Nephron progenitor cell (in vitro differentiated cells): ENCODE results near the gene SNX27.
"Not testable (repeated sequence)": the region's sequence is repeated elsewhere in the genome, so short reads cannot be mapped to it uniquely, and the experiment has no call there.

Experiments
- DNase-seq: peaks from one replicate; pipeline ENCODE4 v3.0.0; 2021
- H3K27ac Mint-ChIP-seq: 2 replicates; pipeline ENCODE4 v1.8.0; 2021; ENCODE audit warnings: mild to moderate bottlenecking, moderate library complexity, mixed read lengths
- H3K27me3 Mint-ChIP-seq: 2 replicates; pipeline ENCODE4 v1.8.0; 2021; ENCODE audit warnings: mild to moderate bottlenecking, low read depth, mixed read lengths; ENCODE audit not compliant: poor library complexity
- H3K36me3 Mint-ChIP-seq: 2 replicates; pipeline ENCODE4 v1.8.0; 2021; ENCODE audit warnings: low read depth, mixed read lengths
- H3K4me1 Mint-ChIP-seq: 2 replicates; pipeline ENCODE4 v1.8.0; 2021; ENCODE audit warnings: mixed read lengths
- H3K4me3 Mint-ChIP-seq: 2 replicates; pipeline ENCODE4 v1.8.0; 2021; ENCODE audit warnings: mild to moderate bottlenecking, moderate library complexity, mixed read lengths
- H3K9me3 Mint-ChIP-seq: 2 replicates; pipeline ENCODE4 v1.8.0; 2021; ENCODE audit warnings: mild to moderate bottlenecking, moderate library complexity, mixed read lengths
- CTCF ChIP-seq: fragments of 200-600 bp; sonication (generic); IDR thresholded peaks from 2 replicates; pipeline ENCODE4 v1.5.0; 2021; ENCODE audit warnings: antibody characterized with exemption

SNX27 gene

GRCh38 chr1:151723726-151724370 is 112.0 kb downstream of the SNX27 start:
- DNase-seq, result no peak
- TF ChIP-seq CTCF, result no peak
- H3K27me3 Mint-ChIP-seq, result peaks cover 75% of the 10 kb centered on the region
- no peak overlapping the region for H3K27ac Mint-ChIP-seq
- no peak overlapping the region for H3K4me3 Mint-ChIP-seq
- peaks cover 24% of the 10 kb centered on the region for H3K4me1 Mint-ChIP-seq
- H3K36me3 Mint-ChIP-seq, result no peaks in the 10 kb centered on the region
- H3K9me3 Mint-ChIP-seq, result no peaks in the 10 kb centered on the region

- Mint-ChIP-seq H3K4me1 (peaks cover 21% of the 10 kb centered on the region), H3K9me3 (no peaks in the 10 kb centered on the region), H3K27ac (no peak overlapping the region), H3K4me3 (peak overlapping the region; percentile 55), H3K36me3 (no peaks in the 10 kb centered on the region), H3K27me3 (peaks cover 33% of the 10 kb centered on the region)
- TF ChIP-seq CTCF, result no peak
- DNase-seq, result peak; percentile 23
These were observed 116.6 kb downstream of the SNX27 start for GRCh38 chr1:151728151-151729054.

- TF ChIP-seq CTCF, result no peak
- H3K36me3 Mint-ChIP-seq, result no peaks in the 10 kb centered on the region
- H3K9me3 Mint-ChIP-seq, result no peaks in the 10 kb centered on the region
- DNase-seq, result no peak
- peaks cover 21% of the 10 kb centered on the region for H3K4me1 Mint-ChIP-seq
- no peak overlapping the region for H3K27ac Mint-ChIP-seq
- H3K27me3 Mint-ChIP-seq, result peaks cover 24% of the 10 kb centered on the region
- no peak overlapping the region for H3K4me3 Mint-ChIP-seq
These were observed 117.5 kb downstream of the SNX27 start for GRCh38 chr1:151729157-151729965.

- Mint-ChIP-seq H3K27ac (no peak overlapping the region), H3K9me3 (no peaks in the 10 kb centered on the region), H3K4me3 (no peak overlapping the region), H3K27me3 (peaks cover 19% of the 10 kb centered on the region), H3K36me3 (no peaks in the 10 kb centered on the region), H3K4me1 (peaks cover 21% of the 10 kb centered on the region)
- no peak for TF ChIP-seq CTCF
- DNase-seq, result no peak
These were observed 118.1 kb downstream of the SNX27 start for GRCh38 chr1:151729966-151730291.

GRCh38 chr1:151733126-151733525 is 121.3 kb downstream of the SNX27 start:
- Mint-ChIP-seq H3K4me1 (peaks cover 18% of the 10 kb centered on the region), H3K4me3 (no peak overlapping the region), H3K36me3 (no peaks in the 10 kb centered on the region), H3K27ac (no peak overlapping the region), H3K27me3 (peaks cover 10% of the 10 kb centered on the region), H3K9me3 (peaks cover 16% of the 10 kb centered on the region)
- no peak for DNase-seq
- no peak for TF ChIP-seq CTCF

GRCh38 chr1:151733995-151734394 is 122.1 kb downstream of the SNX27 start:
- not testable (repeated sequence) for DNase-seq, H3K4me1 Mint-ChIP-seq, H3K36me3 Mint-ChIP-seq, H3K4me3 Mint-ChIP-seq, H3K27me3 Mint-ChIP-seq, H3K27ac Mint-ChIP-seq
- peaks cover 21% of the 10 kb centered on the region for H3K9me3 Mint-ChIP-seq
